Measurements from ENCODE around the gene TEAD3. TPM values are rescaled to one million over a fixed set of nuclear protein-coding genes. Genes with fewer than 3 reads are reported as not detected.

Gene TEAD3
- total RNA-seq, 4 donors from 2014 or later: 11.5 to 14.8 (median 13.5) TPM

DNA sequence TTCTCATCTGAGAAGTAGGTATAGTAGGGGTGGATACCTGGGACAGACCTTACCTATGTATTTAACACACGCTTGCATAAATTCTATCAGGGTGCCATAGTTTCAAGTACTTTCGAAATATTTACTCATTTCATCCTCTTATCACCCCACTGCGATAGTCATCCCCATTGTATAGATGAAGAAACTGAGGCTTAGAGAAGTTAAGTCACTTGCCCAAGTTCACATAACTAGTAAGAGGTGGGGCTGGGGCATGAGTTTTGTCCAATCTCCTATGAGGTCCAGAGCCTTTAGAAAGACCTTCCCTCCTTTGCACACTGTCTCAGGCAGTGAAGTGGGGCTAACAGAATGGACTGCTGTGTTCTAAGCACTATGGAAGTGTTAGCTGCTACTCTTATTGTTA, 9.7 kb upstream of the TEAD3 start:
- Histone ChIP-seq H3K4me3 (no peak overlapping the region), H3K9me3 (no peaks in the 10 kb centered on the region), H3K27ac (no peak overlapping the region), H3K36me3 (no peaks in the 10 kb centered on the region), H3K4me1 (peaks cover 4 to 8% of the 10 kb centered on the region in 2 donors), H3K27me3 (peaks cover 3 to 5% (median 4%) of the 10 kb centered on the region in 3 donors)
- ATAC-seq: no peak
- in situ Hi-C loops (cut with MboI; ENCODE audit: low sequenced_read_pairs in 4 of 4) (no loop called here), intact Hi-C loops (cut with DNase I; ENCODE audit: low total_unique reads) (no loop called here)
- TF ChIP-seq, protein P1, sequence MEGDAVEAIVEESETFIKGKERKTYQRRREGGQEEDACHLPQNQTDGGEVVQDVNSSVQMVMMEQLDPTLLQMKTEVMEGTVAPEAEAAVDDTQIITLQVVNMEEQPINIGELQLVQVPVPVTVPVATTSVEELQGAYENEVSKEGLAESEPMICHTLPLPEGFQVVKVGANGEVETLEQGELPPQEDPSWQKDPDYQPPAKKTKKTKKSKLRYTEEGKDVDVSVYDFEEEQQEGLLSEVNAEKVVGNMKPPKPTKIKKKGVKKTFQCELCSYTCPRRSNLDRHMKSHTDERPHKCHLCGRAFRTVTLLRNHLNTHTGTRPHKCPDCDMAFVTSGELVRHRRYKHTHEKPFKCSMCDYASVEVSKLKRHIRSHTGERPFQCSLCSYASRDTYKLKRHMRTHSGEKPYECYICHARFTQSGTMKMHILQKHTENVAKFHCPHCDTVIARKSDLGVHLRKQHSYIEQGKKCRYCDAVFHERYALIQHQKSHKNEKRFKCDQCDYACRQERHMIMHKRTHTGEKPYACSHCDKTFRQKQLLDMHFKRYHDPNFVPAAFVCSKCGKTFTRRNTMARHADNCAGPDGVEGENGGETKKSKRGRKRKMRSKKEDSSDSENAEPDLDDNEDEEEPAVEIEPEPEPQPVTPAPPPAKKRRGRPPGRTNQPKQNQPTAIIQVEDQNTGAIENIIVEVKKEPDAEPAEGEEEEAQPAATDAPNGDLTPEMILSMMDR (IDR thresholded peaks at IDR 0.05 in 4 of 5, conservative IDR thresholded peaks at IDR 0.05 in 1 of 5): no peak
- no peak for TF ChIP-seq POLR2A (IDR thresholded peaks at IDR 0.05)
- DNase-seq: no peak

DNA sequence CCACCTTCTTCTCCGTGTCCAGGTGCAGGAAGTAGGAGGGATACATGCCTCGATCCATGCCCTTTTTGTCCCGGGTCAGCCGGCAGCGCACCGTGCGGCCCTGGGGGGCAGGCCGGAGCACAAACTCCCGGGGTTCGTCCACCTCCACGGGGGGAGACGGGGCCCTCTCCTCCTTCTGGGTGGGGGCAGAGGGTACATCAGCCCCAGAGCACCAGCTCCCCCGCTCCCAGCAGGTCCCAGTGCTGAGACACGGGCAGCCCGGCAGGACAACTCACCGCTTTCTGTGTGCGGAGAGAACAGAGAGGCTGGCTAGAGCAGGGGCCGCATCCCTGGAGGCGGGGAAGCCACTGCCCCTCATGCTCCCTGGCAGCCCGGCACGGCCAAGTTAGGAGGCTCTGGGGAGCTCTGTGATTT, 9.1 kb upstream of the TEAD3 start:
- in situ Hi-C loops (cut with MboI; ENCODE audit: low sequenced_read_pairs in 4 of 4): no loop called here
- TF ChIP-seq, protein P1 (IDR thresholded peaks at IDR 0.05 in 4 of 5, conservative IDR thresholded peaks at IDR 0.05 in 1 of 5): no peak
- no peak for TF ChIP-seq POLR2A (IDR thresholded peaks at IDR 0.05)

GRCh38 chr6:35503534-35503933, 6.7 kb upstream of the TEAD3 start:
- DNase-seq (no peak), ATAC-seq (no peak)
- H3K36me3 ChIP-seq: no peaks in the 10 kb centered on the region
- in situ Hi-C loops (cut with MboI; ENCODE audit: low sequenced_read_pairs in 4 of 4) (no loop called here), intact Hi-C loops (cut with DNase I; ENCODE audit: low total_unique reads) (no loop called here)
- H3K4me1 ChIP-seq: peaks cover 19% of the 10 kb centered on the region in 2 donors
- no peak overlapping the region for H3K4me3 ChIP-seq
- H3K27ac ChIP-seq: no peak overlapping the region
- H3K9me3 ChIP-seq: no peaks in the 10 kb centered on the region
- H3K27me3 ChIP-seq: no peaks in the 10 kb centered on the region
- TF ChIP-seq, protein P1 (IDR thresholded peaks at IDR 0.05 in 4 of 5, conservative IDR thresholded peaks at IDR 0.05 in 1 of 5): no peak
- no peak for TF ChIP-seq POLR2A (IDR thresholded peaks at IDR 0.05)

More for the DNA sequence above, 9.1 kb upstream of the TEAD3 start:
- Histone ChIP-seq H3K4me3 (no peak overlapping the region), H3K27ac (no peak overlapping the region), H3K27me3 (no peaks in the 10 kb centered on the region), H3K36me3 (no peaks in the 10 kb centered on the region), H3K4me1 (peaks cover 9% of the 10 kb centered on the region in 2 donors), H3K9me3 (no peaks in the 10 kb centered on the region)
- ATAC-seq (no peak), DNase-seq (no peak)
- intact Hi-C loops (cut with DNase I; ENCODE audit: low total_unique reads): no loop called here

- no peak for ATAC-seq
- intact Hi-C loops (cut with DNase I; ENCODE audit: low total_unique reads): no loop called here
- H3K9me3 ChIP-seq: no peaks in the 10 kb centered on the region
Measured at GRCh38 chr6:35501784-35502183, 4.9 kb upstream of the TEAD3 start.

More at GRCh38 chr6:35501784-35502183, 4.9 kb upstream of the TEAD3 start:
- no peaks in the 10 kb centered on the region for H3K36me3 ChIP-seq
- H3K4me3 ChIP-seq: no peak overlapping the region
- H3K4me1 ChIP-seq: peaks cover 28 to 30% of the 10 kb centered on the region in 2 donors
- peak overlapping the region in 2 of 4 donors; percentile 93 to 94 for H3K27ac ChIP-seq
- TF ChIP-seq, protein P1 (IDR thresholded peaks at IDR 0.05 in 4 of 5, conservative IDR thresholded peaks at IDR 0.05 in 1 of 5): no peak
- no peak for TF ChIP-seq POLR2A (IDR thresholded peaks at IDR 0.05)
- in situ Hi-C loops (cut with MboI; ENCODE audit: low sequenced_read_pairs in 4 of 4): no loop called here
- DNase-seq: no peak
- no peaks in the 10 kb centered on the region for H3K27me3 ChIP-seq

All from gastrocnemius medialis (tissue), 4 donors.